HUES64 (cell line): ENCODE measurements around the gene TSLP.
A peak's percentile ranks its signal among the peaks of the same experiment; 100 is the strongest.

Experiments used
- H3K27ac ChIP-seq: 2 replicates; pipeline ENCODE4 v1.7.0; 2013; ENCODE audit warnings: low read depth, low read length, inconsistent platforms
- H3K27me3 ChIP-seq: 2 replicates; pipeline ENCODE4 v1.6.1; 2013; ENCODE audit warnings: mild to moderate bottlenecking, low read length; ENCODE audit not compliant: insufficient read depth
- H3K36me3 ChIP-seq: 2 replicates; pipeline ENCODE4 v1.6.1; 2013; ENCODE audit warnings: mild to moderate bottlenecking, low read length; ENCODE audit not compliant: insufficient read depth
- H3K4me1 ChIP-seq: 2 replicates; pipeline ENCODE4 v1.6.1; 2013; ENCODE audit warnings: mild to moderate bottlenecking, low read length, moderate library complexity; ENCODE audit not compliant: insufficient read depth
- H3K4me3 ChIP-seq: 2 replicates; pipeline ENCODE4 v1.5.1; 2013; ENCODE audit warnings: mild to moderate bottlenecking, low read length, moderate library complexity
- H3K9ac ChIP-seq: 2 replicates; pipeline ENCODE4 v1.6.1; 2013; ENCODE audit warnings: mild to moderate bottlenecking, low read depth, low read length
- H3K9me3 ChIP-seq: 2 replicates; pipeline ENCODE4 v1.6.1; 2013; ENCODE audit warnings: low read depth, low read length; ENCODE audit not compliant: insufficient read depth
- WGBS: fragments of 150-250, 120-280 bp; methylation state at CpG from one replicate; pipeline ENCODE4 v1.1.7; 2013; ENCODE audit warnings: missing lambda C conversion rate; 5-methylcytosine and 5-hydroxymethylcytosine counted together

Gene TSLP

DNA sequence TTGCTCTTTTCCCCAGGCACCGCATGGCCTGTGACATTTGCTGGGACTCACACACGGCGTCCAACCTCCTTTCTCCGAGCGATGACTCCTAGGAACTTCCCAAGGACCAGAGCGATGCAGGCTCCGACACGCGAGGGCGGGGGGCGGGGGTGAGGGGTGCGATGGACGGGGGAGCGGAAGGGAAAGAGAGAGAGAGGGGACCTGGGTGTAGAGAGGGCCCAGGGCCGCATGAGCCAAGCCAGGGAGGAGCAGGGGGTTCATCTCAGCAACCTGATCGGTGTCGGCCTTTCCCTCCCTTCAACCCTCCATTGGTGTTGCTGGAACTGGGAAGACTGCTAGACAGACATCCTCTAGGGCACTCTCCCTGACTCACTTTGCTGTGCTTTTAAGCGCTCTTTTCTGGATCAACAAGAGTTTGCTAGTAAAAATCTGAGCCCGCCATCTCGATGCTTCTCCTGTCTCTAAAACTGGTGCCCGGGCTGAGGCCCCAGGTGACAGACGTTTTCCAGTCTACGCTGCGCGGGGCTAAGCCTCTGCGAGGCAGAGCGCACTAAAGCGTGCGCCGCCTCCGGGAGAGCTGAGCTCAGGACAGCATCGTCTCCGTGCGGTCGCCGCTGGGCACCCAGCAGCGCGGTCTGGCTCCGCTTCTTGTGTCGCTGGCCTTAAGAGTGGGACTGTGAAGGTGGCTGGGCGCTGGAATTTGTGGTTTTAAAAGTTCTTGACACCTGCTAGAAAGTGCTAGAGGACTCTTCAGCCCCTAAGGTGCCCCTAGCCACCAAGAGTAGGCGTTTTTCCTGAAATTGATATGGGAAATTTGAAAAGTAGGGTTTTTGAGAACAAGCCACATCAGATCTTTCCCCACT lies 1.0 kb upstream of the TSLP start:
- 4% methylated on average over 40 of the region's 42 CpGs for WGBS
- H3K27ac ChIP-seq: no peak overlapping the region
- H3K27me3 ChIP-seq: peaks cover 90% of the 10 kb centered on the region
- no peaks in the 10 kb centered on the region for H3K36me3 ChIP-seq
- H3K4me1 ChIP-seq: 0 out of 2 replicates have a peak, but pooled peaks cover 4% of the 10 kb centered on the region
- no peaks in the 10 kb centered on the region for H3K9me3 ChIP-seq
- peak overlapping the region; percentile 47 for H3K4me3 ChIP-seq
- H3K9ac ChIP-seq: no peak overlapping the region

DNA sequence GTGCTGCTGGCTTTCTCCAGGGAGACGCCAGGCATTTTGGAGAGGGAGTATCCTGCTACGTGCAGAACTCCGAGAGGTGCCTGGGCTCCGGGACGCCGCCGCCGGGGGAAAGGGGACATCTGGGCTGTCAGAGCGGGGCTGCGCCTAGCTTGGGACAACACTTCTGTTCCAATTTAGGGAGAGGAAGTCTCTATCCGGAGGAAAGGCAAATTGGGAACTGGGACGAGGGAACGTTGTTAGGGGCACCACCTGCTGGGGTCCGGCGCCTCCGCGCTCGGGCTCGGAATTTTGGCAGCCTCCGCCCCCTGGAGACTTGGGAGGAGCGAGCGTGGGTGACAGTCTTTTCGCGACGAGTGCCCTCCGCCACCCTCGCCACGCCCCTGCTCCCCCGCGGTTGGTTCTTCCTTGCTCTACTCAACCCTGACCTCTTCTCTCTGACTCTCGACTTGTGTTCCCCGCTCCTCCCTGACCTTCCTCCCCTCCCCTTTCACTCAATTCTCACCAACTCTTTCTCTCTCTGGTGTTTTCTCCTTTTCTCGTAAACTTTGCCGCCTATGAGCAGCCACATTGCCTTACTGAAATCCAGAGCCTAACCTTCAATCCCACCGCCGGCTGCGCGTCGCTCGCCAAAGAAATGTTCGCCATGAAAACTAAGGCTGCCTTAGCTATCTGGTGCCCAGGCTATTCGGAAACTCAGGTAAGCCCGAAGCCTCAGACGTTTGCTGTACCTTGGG lies 1.6 kb downstream of the TSLP start:
- Histone ChIP-seq H3K27ac (no peak overlapping the region), H3K27me3 (peaks cover 77% of the 10 kb centered on the region), H3K9me3 (no peaks in the 10 kb centered on the region), H3K4me1 (0 out of 2 replicates have a peak, but pooled peaks cover 4% of the 10 kb centered on the region), H3K4me3 (peak overlapping the region; percentile 71), H3K36me3 (no peaks in the 10 kb centered on the region), H3K9ac (peak overlapping the region; percentile 19; the same call in 1 of the 2 replicates)
- under 1% methylated on average over 44 of the region's 44 CpGs for WGBS

DNA sequence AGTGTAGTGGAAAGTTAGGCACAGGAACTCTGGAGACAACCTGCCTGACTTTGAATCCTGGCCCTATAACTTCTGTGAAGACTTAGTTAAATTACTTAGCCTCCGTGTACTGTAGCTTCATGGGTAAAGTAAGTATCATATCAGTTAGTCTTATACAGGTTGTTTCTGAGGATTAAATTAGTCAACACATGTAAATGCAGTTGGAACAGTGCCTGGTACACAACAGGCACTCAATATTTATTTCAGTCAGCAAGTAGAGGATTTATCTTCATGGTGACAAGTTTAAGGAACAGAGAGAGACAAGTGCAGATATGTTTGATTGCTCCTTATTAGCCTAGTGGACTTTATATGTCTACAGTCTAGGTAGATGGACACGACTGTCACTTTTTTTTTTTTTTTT lies 2.7 kb downstream of the TSLP start:
- WGBS: 89% methylated on average over 2 of the region's 2 CpGs
- Histone ChIP-seq H3K27me3 (peaks cover 66% of the 10 kb centered on the region), H3K9ac (no peak overlapping the region), H3K4me3 (peak overlapping the region; percentile 71; the same call in 1 of the 2 replicates), H3K4me1 (0 out of 2 replicates have a peak, but pooled peaks cover 4% of the 10 kb centered on the region), H3K27ac (no peak overlapping the region), H3K9me3 (no peaks in the 10 kb centered on the region), H3K36me3 (no peaks in the 10 kb centered on the region)

DNA sequence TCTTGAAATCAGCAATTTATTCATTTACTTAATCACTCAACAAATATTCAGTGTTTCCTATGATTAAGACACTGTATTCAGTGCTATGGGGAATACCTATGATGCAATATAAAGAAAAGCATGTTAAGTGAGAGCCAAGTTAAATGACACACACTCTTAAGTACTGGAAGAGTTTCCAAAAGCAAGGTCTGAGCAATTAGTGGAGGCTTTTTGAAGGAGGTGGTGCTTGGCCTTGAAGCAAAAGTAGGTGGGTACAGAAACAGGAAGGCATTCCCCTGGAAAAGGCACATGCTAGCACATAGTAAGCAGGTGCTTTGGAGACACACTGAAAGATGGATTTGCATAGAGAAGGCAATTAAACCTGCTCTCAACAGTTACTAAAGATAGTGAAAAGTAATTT lies 4.0 kb downstream of the TSLP start:
- Histone ChIP-seq H3K27ac (no peak overlapping the region), H3K4me1 (0 out of 2 replicates have a peak, but pooled peaks cover 4% of the 10 kb centered on the region), H3K4me3 (no peak overlapping the region), H3K27me3 (peaks cover 53% of the 10 kb centered on the region), H3K9ac (no peak overlapping the region), H3K36me3 (no peaks in the 10 kb centered on the region), H3K9me3 (no peaks in the 10 kb centered on the region)

DNA sequence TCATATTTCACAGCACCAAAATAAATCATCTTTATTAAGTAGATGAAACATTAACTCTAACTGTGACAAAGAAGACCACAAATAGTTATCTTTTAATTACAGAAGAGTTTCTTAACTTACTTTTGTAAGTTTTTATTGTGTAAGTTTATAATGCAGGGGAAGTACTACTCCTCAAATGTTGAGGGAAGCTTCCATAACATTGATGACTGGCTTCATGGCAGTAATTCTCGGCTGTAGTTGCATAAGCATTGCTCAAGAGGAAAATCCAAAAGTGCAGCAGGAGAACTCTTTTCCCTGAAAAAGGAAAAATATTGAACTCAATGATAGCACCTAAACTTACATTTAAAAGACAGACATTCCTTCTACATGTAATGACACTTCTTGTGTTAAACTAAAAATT lies 4.6 kb downstream of the TSLP start:
- H3K9me3 ChIP-seq: no peaks in the 10 kb centered on the region
- 0 out of 2 replicates have a peak, but pooled peaks cover 4% of the 10 kb centered on the region for H3K4me1 ChIP-seq
- H3K9ac ChIP-seq: no peak overlapping the region
- H3K27me3 ChIP-seq: peaks cover 47% of the 10 kb centered on the region
- no peak overlapping the region for H3K4me3 ChIP-seq
- 91% methylated on average over 1 of the region's 1 CpG for WGBS
- H3K36me3 ChIP-seq: no peaks in the 10 kb centered on the region
- no peak overlapping the region for H3K27ac ChIP-seq

DNA sequence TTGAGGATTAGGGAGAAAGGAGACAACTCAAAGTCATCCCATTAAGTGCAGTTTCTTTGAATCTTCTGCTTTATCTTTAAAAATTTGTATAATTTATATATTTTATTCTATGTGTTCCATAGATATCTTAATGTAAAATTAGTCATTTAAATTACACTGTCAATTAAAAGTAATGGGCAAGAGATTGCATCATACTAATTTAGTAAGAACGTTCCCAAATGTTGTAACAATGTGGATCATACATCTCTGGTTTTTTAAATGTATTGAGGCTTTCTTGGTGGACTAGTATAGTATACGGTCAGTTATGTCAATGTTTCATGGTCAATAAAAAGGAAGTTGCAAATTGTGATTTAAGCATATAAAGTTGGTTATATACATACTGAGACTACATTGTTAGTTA lies 6.2 kb downstream of the TSLP start:
- Histone ChIP-seq H3K36me3 (no peaks in the 10 kb centered on the region), H3K27me3 (peaks cover 35% of the 10 kb centered on the region), H3K9me3 (no peaks in the 10 kb centered on the region), H3K9ac (no peak overlapping the region), H3K27ac (no peak overlapping the region), H3K4me1 (0 out of 2 replicates have a peak, but pooled peaks cover 4% of the 10 kb centered on the region), H3K4me3 (no peak overlapping the region)
- 95% methylated on average over 2 of the region's 2 CpGs for WGBS

DNA sequence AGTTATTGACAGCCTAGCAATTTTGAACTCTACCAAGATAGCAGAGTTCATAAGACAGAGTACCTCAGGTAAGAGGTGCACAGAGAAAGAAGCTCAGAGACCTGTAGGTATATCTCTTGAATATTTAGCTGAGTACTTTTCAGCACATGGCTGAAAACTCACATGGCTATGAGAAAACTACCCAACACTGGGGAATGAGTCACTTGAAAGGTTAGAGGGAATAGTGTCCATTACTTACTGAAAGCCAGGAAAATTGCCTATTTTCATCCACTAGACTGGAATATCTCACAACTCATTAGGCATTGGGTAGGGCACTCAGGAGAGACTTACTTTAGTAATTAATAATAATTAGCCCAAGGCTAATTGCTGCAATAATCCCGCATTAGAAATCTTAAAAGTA lies 8.3 kb downstream of the TSLP start:
- peaks cover 14% of the 10 kb centered on the region for H3K27me3 ChIP-seq

DNA sequence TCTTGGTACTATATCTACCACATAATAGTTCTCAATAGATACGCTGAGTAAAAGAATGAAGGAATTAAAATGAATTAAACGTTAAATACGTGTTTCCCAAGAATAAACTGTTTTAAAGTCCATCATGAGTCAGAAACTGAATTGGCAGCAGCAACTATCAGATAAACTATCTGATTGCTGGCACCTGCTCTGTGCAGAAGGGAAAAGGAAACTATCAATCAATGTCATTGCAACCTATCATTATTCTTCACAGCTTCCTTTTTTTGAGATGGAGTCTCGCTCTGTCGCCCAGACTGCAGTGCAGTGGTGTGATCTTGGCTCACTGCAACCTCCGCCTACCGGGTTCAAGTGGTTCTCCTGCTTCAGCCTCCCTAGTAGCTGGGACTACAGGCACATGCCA lies 11.8 kb downstream of the TSLP start:
- Histone ChIP-seq H3K4me3 (no peak overlapping the region), H3K9me3 (no peaks in the 10 kb centered on the region), H3K27ac (no peak overlapping the region), H3K9ac (no peak overlapping the region), H3K27me3 (peaks cover 4% of the 10 kb centered on the region), H3K4me1 (no peaks in the 10 kb centered on the region), H3K36me3 (no peaks in the 10 kb centered on the region)
- WGBS: 93% methylated on average over 6 of the region's 7 CpGs

More for the DNA sequence above, 8.3 kb downstream of the TSLP start:
- WGBS: 100% methylated on average over 1 of the region's 1 CpG
- no peaks in the 10 kb centered on the region for H3K4me1 ChIP-seq
- H3K36me3 ChIP-seq: no peaks in the 10 kb centered on the region
- H3K9ac ChIP-seq: no peak overlapping the region
- no peaks in the 10 kb centered on the region for H3K9me3 ChIP-seq
- no peak overlapping the region for H3K4me3 ChIP-seq
- H3K27ac ChIP-seq: no peak overlapping the region

DNA sequence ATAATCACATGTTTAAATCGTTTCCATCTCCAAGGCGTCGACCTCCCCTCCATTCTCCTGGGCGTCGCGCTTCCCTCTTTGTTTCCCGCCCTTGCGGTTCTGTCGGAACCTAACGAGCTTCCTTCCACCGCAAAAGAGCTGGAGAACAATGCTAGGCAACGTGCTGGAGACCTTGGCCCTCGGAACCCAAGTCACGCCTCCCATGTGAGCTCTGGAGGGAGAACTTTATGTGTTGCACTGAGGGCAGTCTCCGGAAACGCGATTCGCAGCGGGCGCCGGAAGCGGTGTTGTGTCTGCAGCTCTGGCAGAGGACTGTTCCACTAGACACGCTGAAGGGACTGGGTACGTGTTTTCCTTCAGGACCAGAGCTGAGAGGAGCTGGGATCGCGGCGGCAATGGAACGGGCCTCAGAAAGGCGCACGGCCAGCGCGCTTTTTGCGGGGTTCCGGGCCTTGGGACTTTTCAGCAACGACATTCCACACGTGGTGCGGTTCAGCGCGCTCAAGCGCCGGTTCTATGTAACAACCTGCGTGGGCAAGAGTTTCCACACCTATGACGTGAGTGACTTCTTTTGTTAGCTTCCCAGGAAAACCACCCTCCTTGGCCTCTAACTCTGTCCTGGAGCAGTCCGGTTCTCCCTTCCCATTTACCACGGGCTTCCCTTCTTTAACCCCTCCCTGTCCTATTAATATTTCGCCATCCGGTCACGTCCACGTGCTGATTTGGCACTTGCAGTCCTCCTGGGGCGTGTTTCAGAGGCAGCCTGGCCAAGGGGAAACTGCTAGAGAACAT lies 20.7 kb downstream of the TSLP start, which contains the start of gene WDR36:
WDR36 (plus strand) TSS at position 287 of the 792 bp plus-strand sequence; CDS start at position 396, 109 bp downstream.
- Histone ChIP-seq H3K9ac (peak within 1 kb of the TSS; percentile 92), H3K36me3 (peaks cover 32% of the 10 kb centered on the region), H3K4me3 (peak within 1 kb of the TSS; percentile 97), H3K4me1 (peaks cover 10% of the 10 kb centered on the region), H3K27ac (peak within 1 kb of the TSS; percentile 70), H3K27me3 (peaks cover 7% of the 10 kb centered on the region), H3K9me3 (peaks cover 12% of the 10 kb centered on the region)
- WGBS: 2% methylated on average over 50 of the region's 50 CpGs

DNA sequence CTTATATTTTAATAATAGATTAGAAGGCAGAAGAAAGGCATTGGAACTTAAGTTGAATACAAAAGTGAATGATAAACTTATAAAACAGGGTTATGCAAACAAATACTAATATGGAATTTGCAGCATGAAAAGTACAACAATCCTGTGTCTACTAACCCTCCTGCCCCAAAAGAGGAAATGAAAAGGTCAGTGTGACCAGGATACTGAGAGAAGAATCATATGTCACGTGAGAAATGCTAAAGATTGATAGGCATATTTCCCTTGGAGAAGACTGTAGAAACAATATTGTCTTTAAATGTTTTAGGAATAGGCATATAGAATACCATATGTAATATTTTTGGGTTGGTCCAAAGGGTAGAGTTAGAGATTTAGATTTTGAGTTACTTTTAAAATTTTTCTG lies 24.5 kb downstream of the TSLP start:
- WGBS: 100% methylated on average over 1 of the region's 1 CpG
- Histone ChIP-seq H3K36me3 (peaks cover 68% of the 10 kb centered on the region), H3K4me1 (peaks cover 10% of the 10 kb centered on the region), H3K27me3 (peaks cover 7% of the 10 kb centered on the region), H3K9me3 (peaks cover 9% of the 10 kb centered on the region), H3K9ac (no peak overlapping the region), H3K4me3 (no peak overlapping the region), H3K27ac (no peak overlapping the region)
